Activated CD4-positive, alpha-beta T cell treated with anti-CD3 and anti-CD28 coated beads, Interleukin-2, amount 10 ng/mL, durations not matched to agents 7 days and 5 days (primary cell): ENCODE measurements around the gene PTPRN2. TPM values are rescaled to one million over a fixed set of nuclear protein-coding genes. Genes with fewer than 3 reads are reported as not detected.

Source experiments
- CTCF ChIA-PET: fragments of 350-600 bp; sonication (Branson Sonifier 250); formaldehyde crosslinking; loops from one replicate; lab custom pipeline; 2021; ENCODE audit warnings: antibody characterized with exemption; lab: Charles Lee
- POLR2A ChIA-PET: fragments of 350-600 bp; sonication (Branson Sonifier 250); formaldehyde crosslinking; loops from one replicate; lab custom pipeline; 2021; ENCODE audit warnings: antibody characterized with exemption; lab: Charles Lee
- DNase-seq: peaks from one replicate; pipeline ENCODE4 v3.0.0-alpha.2; 2020
- H3K27ac Mint-ChIP-seq: one replicate; pipeline ENCODE4 v1.8.0; 2021; ENCODE audit warnings: mild to moderate bottlenecking, moderate library complexity, mixed read lengths
- H3K27me3 Mint-ChIP-seq: one replicate; pipeline ENCODE4 v1.8.0; 2021; ENCODE audit warnings: mixed read lengths
- H3K36me3 Mint-ChIP-seq: one replicate; pipeline ENCODE4 v1.8.0; 2021; ENCODE audit warnings: low read depth, mixed read lengths
- H3K4me1 Mint-ChIP-seq: one replicate; pipeline ENCODE4 v1.8.0; 2021; ENCODE audit warnings: mixed read lengths
- H3K4me3 Mint-ChIP-seq: one replicate; pipeline ENCODE4 v1.8.0; 2021; ENCODE audit warnings: mild to moderate bottlenecking, moderate library complexity, mixed read lengths
- H3K9me3 Mint-ChIP-seq: one replicate; pipeline ENCODE4 v1.8.0; 2021; ENCODE audit warnings: mixed read lengths
- total RNA-seq, 2 experiments: library from RNA; stranded (reverse); gene quantifications; one replicate each; pipeline ENCODE4 v1.2.3, GENCODE V29; 2021

Gene PTPRN2
- total RNA-seq, 2 experiments from 2014 or later = 2.6 to 2.7 TPM

DNA sequence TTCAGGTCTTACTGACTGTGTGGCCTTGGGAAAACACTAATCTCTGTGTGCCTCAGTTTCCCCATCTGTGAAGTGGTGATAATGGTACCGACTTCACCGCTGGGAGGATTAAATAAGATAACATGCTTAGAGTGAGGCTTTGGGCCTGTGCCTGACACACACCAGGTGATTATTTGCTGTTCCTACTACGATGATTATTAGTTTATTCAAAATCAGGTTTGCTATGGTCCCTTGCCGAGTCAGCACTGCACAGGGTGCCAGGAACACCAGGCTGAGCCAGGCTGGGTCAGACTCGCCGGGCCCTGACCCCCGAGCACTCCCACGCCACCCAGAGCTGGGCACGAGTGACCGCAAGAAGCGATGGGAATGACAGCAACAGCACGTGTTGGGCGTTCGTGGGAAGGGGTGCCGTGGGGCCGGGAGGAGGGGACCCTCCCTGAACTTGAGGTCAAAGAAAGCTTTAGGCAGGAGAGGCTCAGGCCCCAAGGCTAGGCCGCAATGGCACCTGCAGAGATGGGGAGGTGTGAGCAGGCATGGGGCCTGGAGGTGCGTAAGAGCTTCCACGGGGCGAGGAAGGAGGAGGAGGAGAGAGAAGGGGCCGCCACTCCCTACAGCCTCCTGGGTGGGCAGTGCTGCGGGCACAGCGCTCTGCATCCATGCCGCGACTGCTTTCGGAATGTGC lies 925.4 kb downstream of the PTPRN2 start:
- H3K27ac Mint-ChIP-seq = no peak overlapping the region
- peaks cover 11% of the 10 kb centered on the region for H3K4me1 Mint-ChIP-seq
- ChIA-PET POLR2A (no interaction called here), CTCF (interaction anchor here (1.1 kb wide), 1 partner anchor 9 kb away, joined by 3 read pairs; no protein-coding TSS in a partner anchor)
- no peaks in the 10 kb centered on the region for H3K36me3 Mint-ChIP-seq
- no peaks in the 10 kb centered on the region for H3K9me3 Mint-ChIP-seq
- H3K4me3 Mint-ChIP-seq = no peak overlapping the region
- no peak for DNase-seq
- no peaks in the 10 kb centered on the region for H3K27me3 Mint-ChIP-seq

DNA sequence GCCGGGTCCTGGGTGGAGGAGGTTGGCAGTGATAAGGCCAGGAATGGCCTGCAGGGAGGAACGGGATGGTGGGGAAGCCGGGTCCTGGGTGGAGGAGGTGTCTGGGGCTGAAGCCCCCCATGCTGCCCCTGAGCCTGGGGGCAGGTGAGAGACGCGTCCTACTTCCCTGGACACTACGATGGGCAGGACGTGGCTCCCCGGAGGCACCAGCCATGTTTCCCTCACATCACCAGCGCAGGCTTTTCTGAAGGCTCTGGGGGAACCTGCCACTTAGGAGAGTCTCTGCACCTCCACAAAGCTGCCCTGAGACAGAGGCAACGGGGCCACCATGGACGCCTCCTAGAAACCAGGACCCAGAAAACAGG lies 926.0 kb downstream of the PTPRN2 start:
- H3K27ac Mint-ChIP-seq = no peak overlapping the region
- H3K27me3 Mint-ChIP-seq = no peaks in the 10 kb centered on the region
- H3K9me3 Mint-ChIP-seq = no peaks in the 10 kb centered on the region
- POLR2A ChIA-PET = no interaction called here
- H3K4me1 Mint-ChIP-seq = peaks cover 11% of the 10 kb centered on the region
- DNase-seq = no peak
- H3K36me3 Mint-ChIP-seq = no peaks in the 10 kb centered on the region
- H3K4me3 Mint-ChIP-seq = no peak overlapping the region
- CTCF ChIA-PET = no interaction called here

DNA sequence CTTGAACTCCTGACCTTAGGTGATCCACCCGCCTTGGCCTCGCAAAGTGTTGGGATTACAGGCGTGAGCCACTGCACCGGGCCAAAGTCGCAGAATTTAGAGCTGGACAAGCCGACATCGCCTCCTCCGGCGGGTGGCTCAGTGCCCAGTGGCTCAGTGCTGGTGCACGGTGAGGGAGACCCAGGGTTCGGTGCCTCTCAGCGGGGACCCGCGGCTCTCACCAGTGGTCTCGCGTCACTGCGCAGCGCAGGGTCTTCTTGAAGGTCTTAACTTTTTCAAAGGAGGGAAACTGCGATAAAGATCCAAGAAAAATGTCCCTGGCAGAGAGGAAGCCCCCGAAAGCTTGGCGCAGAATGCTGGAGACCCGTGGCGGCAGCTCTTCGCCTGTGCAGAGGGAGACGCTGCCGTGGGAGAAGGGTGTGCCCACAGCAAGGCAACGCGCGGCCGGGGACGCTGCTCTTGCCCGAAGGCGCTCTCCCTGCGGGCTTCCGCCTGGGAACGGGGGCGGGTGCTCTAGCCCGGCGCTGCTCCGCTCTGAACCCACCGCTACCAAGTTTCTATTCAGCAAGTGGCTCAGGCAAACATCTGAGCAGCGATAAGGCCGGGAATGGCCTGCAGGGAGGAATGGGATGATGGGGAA lies 926.5 kb downstream of the PTPRN2 start:
- Mint-ChIP-seq H3K4me1 (peaks cover 11% of the 10 kb centered on the region), H3K36me3 (no peaks in the 10 kb centered on the region), H3K27ac (no peak overlapping the region), H3K4me3 (no peak overlapping the region), H3K9me3 (no peaks in the 10 kb centered on the region), H3K27me3 (no peaks in the 10 kb centered on the region)
- DNase-seq = no peak
- POLR2A ChIA-PET = no interaction called here
- CTCF ChIA-PET = no interaction called here

DNA sequence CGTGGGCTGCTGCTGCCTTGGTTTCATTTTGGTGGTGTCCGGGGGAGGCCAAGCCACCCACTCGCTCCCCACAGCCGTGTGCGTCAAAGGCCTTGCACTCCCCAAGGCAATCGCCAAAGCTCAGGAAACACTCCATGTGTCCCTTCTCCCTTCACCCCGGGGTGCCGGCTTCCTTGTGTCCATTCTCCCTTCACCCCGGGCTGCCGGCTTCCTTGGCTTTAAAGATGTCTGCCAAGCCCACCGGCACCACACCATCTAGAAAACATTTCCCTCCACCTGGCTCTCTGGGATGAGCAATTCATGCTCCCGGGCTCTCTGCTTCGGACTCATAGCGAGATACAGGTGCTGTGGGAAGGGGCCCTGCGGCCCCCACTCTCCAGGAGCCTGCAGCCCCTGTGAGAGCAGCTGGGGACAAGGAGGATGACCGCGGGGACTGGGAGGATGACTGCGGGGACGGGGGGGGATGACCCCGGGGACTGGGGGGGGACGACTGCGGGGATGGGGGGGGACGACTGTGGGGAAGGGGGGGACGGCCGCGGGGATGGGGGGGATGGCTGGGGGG lies 928.7 kb downstream of the PTPRN2 start:
- Mint-ChIP-seq H3K36me3 (no peaks in the 10 kb centered on the region), H3K4me1 (peaks cover 11% of the 10 kb centered on the region), H3K27me3 (no peaks in the 10 kb centered on the region), H3K9me3 (no peaks in the 10 kb centered on the region), H3K4me3 (no peak overlapping the region), H3K27ac (no peak overlapping the region)
- ChIA-PET CTCF (no interaction called here), POLR2A (no interaction called here)
- DNase-seq = no peak

DNA sequence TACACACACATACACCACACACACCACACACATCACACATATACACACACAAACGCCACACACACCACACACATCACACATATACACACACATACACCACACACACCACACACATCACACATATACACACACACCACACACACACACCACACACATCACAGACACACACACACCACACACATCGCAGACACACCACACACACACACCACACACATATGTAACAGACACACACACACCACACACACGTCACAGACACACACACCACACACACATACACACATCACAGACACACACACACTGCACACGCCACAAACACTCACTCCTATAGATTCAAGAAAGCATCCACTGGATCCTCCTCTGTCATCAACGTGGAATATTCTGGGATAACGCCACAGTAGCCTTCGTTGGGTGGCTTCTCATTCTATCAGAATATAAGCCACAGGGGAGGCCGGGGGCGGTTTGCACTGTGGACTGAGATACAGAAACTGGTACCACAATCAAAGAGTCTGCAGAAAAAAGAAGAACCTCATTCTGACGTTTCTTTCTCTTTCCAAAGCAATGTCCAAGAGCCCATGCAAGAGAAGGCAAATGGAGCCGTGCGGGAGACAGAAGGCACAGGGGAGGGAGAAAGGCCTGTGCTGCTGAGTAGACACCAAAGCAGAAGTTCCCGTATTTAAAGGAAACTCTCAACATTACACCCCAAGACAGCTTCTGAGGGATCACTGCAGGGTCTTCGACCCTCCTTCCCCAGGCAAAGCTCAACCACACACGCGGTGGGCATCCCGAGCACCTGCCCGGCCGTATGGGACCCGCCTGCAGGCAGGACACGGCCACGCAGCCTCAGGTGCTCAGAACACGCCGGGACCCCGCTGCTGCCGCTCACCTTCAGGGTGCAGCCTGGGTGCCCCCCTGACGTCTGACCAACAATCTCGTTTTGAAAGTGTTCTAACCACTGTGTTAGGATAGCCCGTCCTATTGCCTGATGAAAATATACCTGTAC lies 929.6 kb downstream of the PTPRN2 start:
- CTCF ChIA-PET = interaction anchor here (0.6 kb wide), 1 partner anchor 314 kb away, joined by 3 read pairs; no protein-coding TSS in a partner anchor
- POLR2A ChIA-PET = no interaction called here
- Mint-ChIP-seq H3K27me3 (no peaks in the 10 kb centered on the region), H3K27ac (no peak overlapping the region), H3K4me1 (peaks cover 11% of the 10 kb centered on the region), H3K9me3 (no peaks in the 10 kb centered on the region), H3K4me3 (no peak overlapping the region), H3K36me3 (no peaks in the 10 kb centered on the region)
- DNase-seq = no peak

DNA sequence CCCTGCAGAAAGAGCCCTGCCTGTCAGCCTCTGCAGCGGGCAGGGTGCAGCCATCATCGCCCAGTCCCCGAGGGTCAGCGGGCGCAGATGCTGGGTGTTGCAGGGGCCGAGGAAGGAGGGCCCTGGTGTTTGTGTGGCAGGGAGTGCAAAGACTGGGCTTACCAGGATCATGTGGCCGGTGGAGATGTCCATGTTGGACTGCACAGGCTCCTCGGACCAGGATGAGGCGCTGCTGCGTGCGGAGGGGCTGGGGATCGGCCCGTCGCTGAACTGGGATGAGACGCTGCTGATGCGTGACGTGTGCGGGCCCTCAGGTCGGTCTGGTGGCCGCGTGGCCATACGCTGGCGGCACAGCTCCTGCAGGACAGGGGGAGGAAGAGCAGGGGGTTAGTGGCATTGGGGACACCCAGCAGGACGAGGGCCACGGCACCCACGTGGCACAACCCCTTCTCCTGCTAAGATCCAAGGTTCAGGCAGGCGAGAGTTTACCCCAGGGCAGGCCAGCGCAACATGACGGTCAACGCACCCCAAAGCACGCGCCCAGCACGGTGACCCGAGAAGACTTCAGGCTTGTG lies 931.3 kb downstream of the PTPRN2 start:
- H3K4me3 Mint-ChIP-seq = no peak overlapping the region
- H3K27me3 Mint-ChIP-seq = no peaks in the 10 kb centered on the region
- POLR2A ChIA-PET = no interaction called here
- peaks cover 11% of the 10 kb centered on the region for H3K4me1 Mint-ChIP-seq
- H3K36me3 Mint-ChIP-seq = no peaks in the 10 kb centered on the region
- CTCF ChIA-PET = no interaction called here
- H3K9me3 Mint-ChIP-seq = no peaks in the 10 kb centered on the region
- DNase-seq = no peak
- no peak overlapping the region for H3K27ac Mint-ChIP-seq

DNA sequence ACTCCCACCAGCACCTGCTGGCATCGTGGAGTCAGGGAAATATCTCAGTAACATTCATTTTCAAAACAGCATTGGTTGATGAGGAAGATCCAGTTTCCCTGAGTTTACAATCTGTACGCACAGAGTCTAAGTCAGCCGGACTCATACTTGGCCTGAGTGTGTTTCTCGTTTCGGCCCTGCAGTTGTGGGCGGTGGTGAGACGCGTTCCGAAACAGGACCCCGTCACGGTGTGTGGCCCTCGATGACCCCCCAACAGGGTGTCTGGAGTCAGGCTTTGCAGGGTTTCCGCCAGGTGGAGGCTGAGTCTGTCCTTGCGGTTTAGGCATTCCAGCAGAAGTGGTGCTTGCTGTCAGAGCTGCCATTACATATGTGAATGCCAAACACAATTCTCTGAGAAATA lies 933.3 kb downstream of the PTPRN2 start:
- Mint-ChIP-seq H3K4me3 (no peak overlapping the region), H3K4me1 (peaks cover 2% of the 10 kb centered on the region), H3K9me3 (no peaks in the 10 kb centered on the region), H3K27me3 (no peaks in the 10 kb centered on the region), H3K36me3 (no peaks in the 10 kb centered on the region), H3K27ac (no peak overlapping the region)
- POLR2A ChIA-PET = no interaction called here
- CTCF ChIA-PET = no interaction called here
- no peak for DNase-seq

DNA sequence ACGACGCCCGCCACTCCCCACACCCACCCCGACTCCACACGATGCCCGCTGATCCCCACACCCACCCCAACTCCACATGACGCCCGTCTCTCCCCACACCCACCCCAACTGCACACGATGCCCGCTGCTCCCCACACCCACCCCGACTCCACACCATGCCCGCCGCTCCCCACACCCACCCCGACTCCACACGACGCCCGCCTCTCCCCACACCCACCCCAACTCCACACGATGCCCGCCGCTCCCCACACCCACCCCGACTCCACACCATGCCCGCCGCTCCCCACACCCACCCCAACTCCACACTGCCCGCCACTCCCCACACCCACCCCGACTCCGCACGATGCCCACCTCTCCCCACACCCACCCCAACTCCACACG lies 933.8 kb downstream of the PTPRN2 start:
- Mint-ChIP-seq H3K27ac (no peak overlapping the region), H3K4me1 (peaks cover 2% of the 10 kb centered on the region), H3K27me3 (no peaks in the 10 kb centered on the region), H3K36me3 (no peaks in the 10 kb centered on the region), H3K9me3 (no peaks in the 10 kb centered on the region), H3K4me3 (no peak overlapping the region)
- CTCF ChIA-PET = no interaction called here
- POLR2A ChIA-PET = no interaction called here
- DNase-seq = no peak

DNA sequence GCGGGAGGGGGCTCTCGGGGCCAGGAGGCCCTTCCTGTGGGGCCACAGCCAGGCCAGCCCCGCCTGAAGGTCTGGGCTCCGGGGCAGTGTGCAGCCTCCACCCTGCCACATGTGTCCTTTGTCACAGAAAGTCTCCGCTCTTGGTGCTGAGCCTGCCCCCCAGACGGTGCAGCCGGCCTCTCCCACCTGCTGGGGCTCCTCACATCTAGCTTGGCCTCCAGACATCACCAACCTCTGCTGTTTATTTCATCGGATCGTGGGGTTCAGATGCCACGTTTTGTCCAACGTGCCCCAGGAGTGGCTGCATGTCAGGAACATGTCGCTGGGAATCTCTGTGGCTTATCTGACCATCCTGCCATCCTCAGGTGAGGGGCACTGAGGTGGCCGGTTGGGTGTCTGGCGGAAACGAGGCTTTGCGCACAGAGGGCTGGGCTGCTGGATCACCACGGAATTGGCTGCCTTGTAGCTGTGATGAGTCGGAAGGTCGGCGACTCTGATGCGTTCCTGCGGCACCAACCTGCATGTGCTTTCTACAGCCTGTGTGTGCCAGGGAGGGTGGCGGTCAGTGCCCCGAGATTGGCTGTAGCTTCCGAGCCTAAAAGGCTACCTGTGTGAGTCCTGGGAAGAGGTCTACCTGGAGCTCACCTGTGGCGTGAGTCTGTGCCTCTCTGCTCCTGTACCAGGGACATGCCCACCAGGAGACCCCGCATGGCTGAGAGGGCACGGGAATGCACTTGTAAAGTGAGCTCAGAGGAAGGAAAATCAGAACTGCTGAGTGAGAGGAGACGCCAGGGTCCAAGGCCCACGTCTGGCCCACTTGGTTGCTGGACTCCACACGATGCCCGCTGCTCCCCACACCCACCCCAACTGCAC lies 934.4 kb downstream of the PTPRN2 start:
- Mint-ChIP-seq H3K27ac (no peak overlapping the region), H3K27me3 (no peaks in the 10 kb centered on the region), H3K36me3 (no peaks in the 10 kb centered on the region), H3K4me1 (no peaks in the 10 kb centered on the region), H3K4me3 (no peak overlapping the region), H3K9me3 (no peaks in the 10 kb centered on the region)
- ChIA-PET POLR2A (no interaction called here), CTCF (no interaction called here)
- DNase-seq = no peak

DNA sequence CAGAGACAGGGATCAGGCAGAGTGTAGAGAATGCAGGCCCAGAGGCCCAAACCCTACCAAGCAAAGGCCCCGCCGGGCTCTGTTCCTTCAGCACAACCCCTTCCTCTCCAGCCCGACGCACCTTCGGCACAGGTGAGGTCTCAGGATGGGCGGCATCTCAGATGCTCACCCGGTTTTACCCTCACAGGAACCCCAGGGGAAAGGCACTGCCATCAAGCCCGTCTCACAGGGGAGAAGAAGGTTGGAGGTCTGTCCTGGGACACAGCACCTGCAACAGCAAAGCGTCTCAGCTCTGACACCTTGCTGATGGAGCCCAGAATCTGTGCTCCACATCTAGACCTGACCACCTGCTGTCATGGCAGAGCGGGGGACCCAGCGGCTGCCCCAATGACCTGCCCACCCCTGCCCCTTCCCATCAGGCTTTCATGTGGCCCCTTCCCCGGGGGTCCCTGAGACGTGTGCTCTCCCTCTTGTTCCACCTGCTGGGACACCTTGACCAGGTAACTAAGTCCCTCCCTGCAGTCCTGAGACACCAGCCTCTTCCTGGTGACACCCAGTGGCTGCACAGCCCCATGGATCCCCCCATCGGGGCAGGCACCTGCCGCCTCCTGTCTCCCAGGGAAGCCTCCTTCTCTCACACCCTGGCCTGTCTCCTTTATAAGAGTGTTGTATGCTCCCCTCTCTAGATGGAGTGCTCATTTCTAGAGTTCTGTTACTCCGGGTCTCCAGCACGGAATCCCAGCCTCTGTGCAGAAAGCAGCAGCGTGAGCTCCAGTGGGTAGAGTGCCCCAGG lies 935.3 kb downstream of the PTPRN2 start:
- Mint-ChIP-seq H3K4me1 (no peaks in the 10 kb centered on the region), H3K27me3 (no peaks in the 10 kb centered on the region), H3K27ac (no peak overlapping the region), H3K9me3 (no peaks in the 10 kb centered on the region), H3K4me3 (no peak overlapping the region), H3K36me3 (no peaks in the 10 kb centered on the region)
- CTCF ChIA-PET = interaction anchor here (0.6 kb wide), 1 partner anchor 68 kb away, joined by 3 read pairs; no protein-coding TSS in a partner anchor
- POLR2A ChIA-PET = no interaction called here
- no peak for DNase-seq

DNA sequence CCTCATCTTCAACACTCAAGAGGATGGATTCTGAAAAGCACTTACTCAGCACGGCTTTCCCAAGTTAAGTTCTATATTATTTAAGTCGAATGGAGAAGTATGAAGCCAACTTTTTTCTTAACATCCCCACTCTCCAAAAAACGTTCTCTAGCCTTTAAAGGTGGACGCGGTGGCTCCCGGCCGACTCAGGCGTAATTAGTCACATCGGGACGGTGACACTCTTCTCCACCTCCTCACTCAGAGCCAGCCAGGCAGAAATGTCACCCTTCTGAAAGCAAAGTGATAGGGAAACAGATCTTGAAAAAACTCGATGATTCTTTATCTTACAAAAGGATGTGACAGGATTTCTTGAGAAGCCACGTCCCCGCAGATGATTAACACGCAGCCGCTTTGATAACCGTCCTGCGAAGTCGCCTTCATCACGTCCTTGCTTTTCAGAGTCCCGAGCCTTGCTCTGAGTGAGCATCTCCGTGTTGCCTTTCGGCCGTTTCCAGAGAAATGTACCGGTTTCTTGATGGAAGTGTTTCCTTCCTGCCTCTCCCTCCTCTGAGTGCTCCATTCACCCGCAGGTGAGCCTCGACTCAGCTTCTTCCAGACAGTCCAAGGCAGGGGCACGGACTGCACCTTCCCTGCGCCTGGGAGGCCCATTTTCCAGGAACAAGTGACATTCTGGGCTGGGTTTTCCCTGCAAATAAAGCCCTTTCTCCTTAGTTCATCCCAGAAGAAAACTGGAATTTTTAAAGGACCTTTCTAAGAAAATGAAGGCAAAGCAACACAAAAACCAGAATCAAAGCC lies 936.1 kb downstream of the PTPRN2 start:
- DNase-seq = no peak
- no peaks in the 10 kb centered on the region for H3K9me3 Mint-ChIP-seq
- ChIA-PET CTCF (interaction anchor here (0.6 kb wide), 1 partner anchor 68 kb away, joined by 3 read pairs; no protein-coding TSS in a partner anchor), POLR2A (no interaction called here)
- no peaks in the 10 kb centered on the region for H3K4me1 Mint-ChIP-seq
- no peaks in the 10 kb centered on the region for H3K36me3 Mint-ChIP-seq
- H3K4me3 Mint-ChIP-seq = no peak overlapping the region
- H3K27ac Mint-ChIP-seq = no peak overlapping the region
- H3K27me3 Mint-ChIP-seq = no peaks in the 10 kb centered on the region
